ENCODE measurements around the gene MCF2L2.

- TF ChIP-seq EP300 (IDR thresholded peaks at IDR 0.05) (no peak), CTCF (IDR thresholded peaks at IDR 0.05) (no peak)
Observed at GRCh38 chr3:183261151-183261724, 167.2 kb downstream of the MCF2L2 start.
